ENCODE results near the gene ANKS6. TPM values are rescaled to one million over a fixed set of nuclear protein-coding genes. Genes with fewer than 3 reads are reported as not detected.

ANKS6 gene
- total and polyA plus RNA-seq, 2 of the 8 experiments (the other 6 are each of a cell fraction or from before 2014, with no cell fraction given) = 34.1 to 56.3 TPM

DNA sequence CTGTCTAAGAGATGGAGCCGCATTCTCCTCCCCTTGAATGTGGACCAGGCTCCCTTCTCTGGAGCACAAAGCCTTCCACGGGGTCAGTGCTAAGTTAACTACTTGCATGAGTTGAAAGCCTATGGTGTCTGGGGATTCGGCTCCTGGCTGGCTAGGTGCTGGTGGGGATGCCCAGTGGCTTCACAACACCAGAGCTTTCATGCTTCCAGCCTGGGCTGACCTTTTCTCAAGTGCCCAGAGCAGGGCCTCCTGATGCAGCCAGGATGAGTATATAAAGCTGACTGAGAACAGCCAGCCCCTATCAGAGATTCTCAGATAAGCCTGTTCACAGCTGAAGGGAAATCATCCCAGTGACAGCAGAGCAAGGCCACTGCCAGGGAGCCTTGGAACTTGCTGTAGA is 22.9 kb upstream of the ANKS6 start (continued):
- TF ChIP-seq RBBP5 (IDR thresholded peaks at IDR 0.05; ENCODE audit: borderline replicate concordance, low read depth, low read length) = no peak
- TF ChIP-seq KDM5A (IDR thresholded peaks at IDR 0.05; ENCODE audit: low read length) = no peak
- no peak for TF ChIP-seq NANOG (IDR thresholded peaks at IDR 0.05; ENCODE audit: insufficient read depth, low read depth, low read length, poor library complexity, severe bottlenecking)
- TF ChIP-seq TAF7 (optimal IDR thresholded peaks at IDR 0.05; ENCODE audit: borderline replicate concordance, low read depth, low read length) = no peak
- no peak for TF ChIP-seq SIN3A (conservative IDR thresholded peaks at IDR 0.05 in 1 of 2, IDR thresholded peaks at IDR 0.05 in 1 of 2; ENCODE audit: low read depth in 1 of 2, low read length in 2 of 2)
- no peak for TF ChIP-seq CTBP2 (IDR thresholded peaks at IDR 0.05; ENCODE audit: borderline replicate concordance, insufficient read depth, insufficient read length, low read length)
- TF ChIP-seq PHF8 (conservative IDR thresholded peaks at IDR 0.05; ENCODE audit: low read depth, low read length) = no peak
- TF ChIP-seq BACH1 (IDR thresholded peaks at IDR 0.05; ENCODE audit: low read length) = no peak
- TF ChIP-seq CBX5 (IDR thresholded peaks at IDR 0.05; ENCODE audit: low read depth, low read length) = no peak
- TF ChIP-seq POLR2AphosphoS5 (IDR thresholded peaks at IDR 0.05; ENCODE audit: low read depth, low read length) = no peak

Data from H1 (cell line).